ENCODE data around the gene RADIL. TPM values are rescaled to one million over a fixed set of nuclear protein-coding genes. Genes with fewer than 3 reads are reported as not detected.

RADIL gene
- total RNA-seq, 1 donor from 2014 or later: 0.86 TPM

- Histone ChIP-seq H3K27me3 (ENCODE audit: insufficient read depth, low read length) (no peaks in the 10 kb centered on the region), H3K4me2 (ENCODE audit: low read length) (peak overlapping the region; percentile 99), H3K4me3 (ENCODE audit: insufficient read depth, low read depth, low read length) (peak overlapping the region; percentile 94), H3K9ac (ENCODE audit: low read length) (peak overlapping the region; percentile 98), H3K79me2 (ENCODE audit: insufficient read depth, low read length) (peaks cover 41% of the 10 kb centered on the region), H3K27ac (ENCODE audit: low read depth, low read length) (peak overlapping the region; percentile 97), H2AFZ (ENCODE audit: low read depth, low read length) (peak overlapping the region; percentile 81), H3K4me1 (ENCODE audit: insufficient read depth, low read length) (peaks cover 14% of the 10 kb centered on the region), H3K9me3 (ENCODE audit: insufficient read depth, low read depth, low read length) (no peaks in the 10 kb centered on the region), H3K36me3 (ENCODE audit: insufficient read depth, low read length) (peaks cover 5% of the 10 kb centered on the region), H4K20me1 (ENCODE audit: insufficient read depth, low read length) (peaks cover 31% of the 10 kb centered on the region)
- peak; percentile 41 for DNase-seq (ENCODE audit: low read depth)
- FAIRE-seq: no peak
- no peaks in the 10 kb centered on the region for H3K9me3 Mint-ChIP-seq (ENCODE audit: unreplicated experiment)
- no peaks in the 10 kb centered on the region for H3K27me3 Mint-ChIP-seq (ENCODE audit: low read depth, unreplicated experiment)
- H3K4me1 Mint-ChIP-seq (ENCODE audit: low read depth, unreplicated experiment): peaks cover 7% of the 10 kb centered on the region
- peaks cover 7% of the 10 kb centered on the region for H3K36me3 Mint-ChIP-seq (ENCODE audit: low read depth, unreplicated experiment)
- TF ChIP-seq EZH2 (IDR thresholded peaks at IDR 0.05; ENCODE audit: insufficient read depth, low read length): no peak
- TF ChIP-seq, protein P1, sequence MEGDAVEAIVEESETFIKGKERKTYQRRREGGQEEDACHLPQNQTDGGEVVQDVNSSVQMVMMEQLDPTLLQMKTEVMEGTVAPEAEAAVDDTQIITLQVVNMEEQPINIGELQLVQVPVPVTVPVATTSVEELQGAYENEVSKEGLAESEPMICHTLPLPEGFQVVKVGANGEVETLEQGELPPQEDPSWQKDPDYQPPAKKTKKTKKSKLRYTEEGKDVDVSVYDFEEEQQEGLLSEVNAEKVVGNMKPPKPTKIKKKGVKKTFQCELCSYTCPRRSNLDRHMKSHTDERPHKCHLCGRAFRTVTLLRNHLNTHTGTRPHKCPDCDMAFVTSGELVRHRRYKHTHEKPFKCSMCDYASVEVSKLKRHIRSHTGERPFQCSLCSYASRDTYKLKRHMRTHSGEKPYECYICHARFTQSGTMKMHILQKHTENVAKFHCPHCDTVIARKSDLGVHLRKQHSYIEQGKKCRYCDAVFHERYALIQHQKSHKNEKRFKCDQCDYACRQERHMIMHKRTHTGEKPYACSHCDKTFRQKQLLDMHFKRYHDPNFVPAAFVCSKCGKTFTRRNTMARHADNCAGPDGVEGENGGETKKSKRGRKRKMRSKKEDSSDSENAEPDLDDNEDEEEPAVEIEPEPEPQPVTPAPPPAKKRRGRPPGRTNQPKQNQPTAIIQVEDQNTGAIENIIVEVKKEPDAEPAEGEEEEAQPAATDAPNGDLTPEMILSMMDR (IDR thresholded peaks at IDR 0.05; ENCODE audit: insufficient read depth, low read depth, low read length): no peak
- H3K4me3 Mint-ChIP-seq (ENCODE audit: unreplicated experiment): peak overlapping the region; percentile 99
- peak overlapping the region; percentile 98 for H3K27ac Mint-ChIP-seq (ENCODE audit: unreplicated experiment)
These were observed 107.5 kb downstream of the RADIL start for GRCh38 chr7:4775848-4776623.

DNA sequence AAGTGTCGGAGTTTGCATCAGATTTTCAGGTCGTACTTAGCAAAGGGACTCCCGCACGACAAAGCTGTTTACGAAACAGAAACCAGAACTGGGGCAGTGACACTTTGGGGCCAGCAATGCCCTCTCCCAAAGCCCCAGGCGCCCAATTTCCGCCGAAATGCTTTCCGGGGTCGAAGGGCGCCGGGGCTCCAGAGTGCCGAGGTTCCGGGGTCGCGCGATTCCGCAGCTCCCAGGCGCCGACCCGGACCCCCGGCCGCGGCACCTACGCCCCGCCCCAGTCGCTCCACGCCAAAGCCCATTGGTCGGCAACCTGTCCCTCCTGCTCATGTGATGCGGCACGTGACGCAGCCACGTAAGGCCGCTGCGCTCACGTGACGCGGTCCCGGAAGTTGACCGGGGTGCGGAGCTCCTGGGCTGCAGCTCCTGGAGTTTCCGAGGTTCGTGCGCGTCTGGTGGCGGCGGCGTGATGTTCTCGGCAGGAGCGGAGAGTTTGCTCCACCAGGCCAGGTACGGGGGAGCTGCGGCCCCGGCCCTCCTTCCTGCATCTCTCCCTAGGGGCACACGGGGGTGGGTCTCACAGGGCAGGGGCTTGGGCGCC lies 108.2 kb downstream of the RADIL start, which contains the start of gene AP5Z1:
TSS of gene AP5Z1 (plus strand) at position 374 of the 598 bp plus-strand sequence. CDS start at position 467, 93 bp downstream.
- peak within 1 kb of the TSS; percentile 94 for H3K4me3 ChIP-seq (ENCODE audit: insufficient read depth, low read depth, low read length)
- Mint-ChIP-seq H3K9me3 (ENCODE audit: unreplicated experiment) (no peaks in the 10 kb centered on the region), H3K4me3 (ENCODE audit: unreplicated experiment) (peak within 1 kb of the TSS; percentile 99), H3K27me3 (ENCODE audit: low read depth, unreplicated experiment) (no peaks in the 10 kb centered on the region), H3K27ac (ENCODE audit: unreplicated experiment) (peak within 1 kb of the TSS; percentile 98), H3K4me1 (ENCODE audit: low read depth, unreplicated experiment) (peaks cover 7% of the 10 kb centered on the region), H3K36me3 (ENCODE audit: low read depth, unreplicated experiment) (peaks cover 11% of the 10 kb centered on the region)
- peaks cover 14% of the 10 kb centered on the region for H3K4me1 ChIP-seq (ENCODE audit: insufficient read depth, low read length)
- DNase-seq (ENCODE audit: low read depth): peak; percentile 90
- peaks cover 29% of the 10 kb centered on the region for H4K20me1 ChIP-seq (ENCODE audit: insufficient read depth, low read length)
- FAIRE-seq: no peak
- peak within 1 kb of the TSS; percentile 98 for H3K9ac ChIP-seq (ENCODE audit: low read length)
- H3K9me3 ChIP-seq (ENCODE audit: insufficient read depth, low read depth, low read length): no peaks in the 10 kb centered on the region
- peaks cover 5% of the 10 kb centered on the region for H3K36me3 ChIP-seq (ENCODE audit: insufficient read depth, low read length)
- no peaks in the 10 kb centered on the region for H3K27me3 ChIP-seq (ENCODE audit: insufficient read depth, low read length)
- peak within 1 kb of the TSS; percentile 99 for H3K4me2 ChIP-seq (ENCODE audit: low read length)
- H3K27ac ChIP-seq (ENCODE audit: low read depth, low read length): peak within 1 kb of the TSS; percentile 97
- TF ChIP-seq, protein P1 (IDR thresholded peaks at IDR 0.05; ENCODE audit: insufficient read depth, low read depth, low read length): no peak
- no peak for TF ChIP-seq EZH2 (IDR thresholded peaks at IDR 0.05; ENCODE audit: insufficient read depth, low read length)
- peak within 1 kb of the TSS; percentile 81 for H2AFZ ChIP-seq (ENCODE audit: low read depth, low read length)
- H3K79me2 ChIP-seq (ENCODE audit: insufficient read depth, low read length): peaks cover 36% of the 10 kb centered on the region
